SK-N-SH treated with all-trans-retinoic acid at 6 μM for 48 hours (cell line): ENCODE measurements around the gene NPFFR1.

Source experiments
- ATAC-seq: fragments of 200-7000 bp; cut with Tn5 transposase; 3 replicates; pipeline ENCODE4 v1.9.1; 2020; ENCODE audit warnings: mild to moderate bottlenecking, moderate library complexity
- ARNTL ChIP-seq: fragments of 450-650 bp; formaldehyde crosslinking; IDR thresholded peaks from 2 replicates; pipeline ENCODE4 v1.5.0; 2020; ENCODE audit warnings: low read depth, mild to moderate bottlenecking, moderate library complexity, borderline replicate concordance
- BACH2 ChIP-seq: fragments of 250-450 bp; sonication (Bioruptor Pico); IDR thresholded peaks from 2 replicates; pipeline ENCODE4 v1.9.0; 2021; ENCODE audit warnings: mild to moderate bottlenecking, borderline replicate concordance
- CREB5 ChIP-seq: fragments of 250-450 bp; sonication (Bioruptor Pico); IDR thresholded peaks from 2 replicates; pipeline ENCODE4 v1.5.1; 2020; ENCODE audit warnings: low read depth, mild to moderate bottlenecking, moderate library complexity
- CSDC2 ChIP-seq: fragments of 250-450 bp; sonication (Bioruptor Pico); IDR thresholded peaks from 2 replicates; pipeline ENCODE4 v1.5.0; 2020; ENCODE audit warnings: mild to moderate bottlenecking, moderate library complexity
- CSRNP3 ChIP-seq: fragments of 250-450 bp; sonication (Bioruptor Pico); IDR thresholded peaks from 2 replicates; pipeline ENCODE4 v1.5.1; 2021; ENCODE audit warnings: mild to moderate bottlenecking, moderate library complexity
- ESRRG ChIP-seq: fragments of 250-450 bp; sonication (Bioruptor Pico); IDR thresholded peaks from 2 replicates; pipeline ENCODE4 v1.6.1; 2021; ENCODE audit warnings: mild to moderate bottlenecking
- GLIS3 ChIP-seq: fragments of 250-450 bp; sonication (Bioruptor Pico); IDR thresholded peaks from 2 replicates; pipeline ENCODE4 v1.5.0; 2020; ENCODE audit warnings: mild to moderate bottlenecking, moderate library complexity
- ISL1 ChIP-seq: fragments of 250-450 bp; sonication (Bioruptor Pico); IDR thresholded peaks from 2 replicates; pipeline ENCODE4 v2.1.2; 2022; ENCODE audit warnings: mild to moderate bottlenecking, moderate library complexity
- OSR1 ChIP-seq: fragments of 250-450 bp; sonication (Bioruptor Pico); IDR thresholded peaks from 2 replicates; pipeline ENCODE4 v1.8.0; 2022; ENCODE audit warnings: moderate library complexity, mild to moderate bottlenecking, inconsistent platforms
- PPARA ChIP-seq: fragments of 250-450 bp; sonication (Bioruptor Pico); IDR thresholded peaks from 2 replicates; pipeline ENCODE4 v1.5.0; 2020; ENCODE audit warnings: mild to moderate bottlenecking, borderline replicate concordance
- RARB ChIP-seq: fragments of 250-450 bp; sonication (Bioruptor Pico); IDR thresholded peaks from 2 replicates; pipeline ENCODE4 v1.8.0; 2021; ENCODE audit warnings: mild to moderate bottlenecking, moderate library complexity
- SNAI2 ChIP-seq: fragments of 250-450 bp; sonication (Bioruptor Pico); IDR thresholded peaks from 2 replicates; pipeline ENCODE4 v1.5.0; 2020; ENCODE audit warnings: mild to moderate bottlenecking, moderate library complexity
- TOX ChIP-seq: fragments of 250-450 bp; sonication (Bioruptor Pico); IDR thresholded peaks from 2 replicates; pipeline ENCODE4 v1.8.0; 2021; ENCODE audit warnings: mild to moderate bottlenecking, moderate library complexity, borderline replicate concordance
- TSHZ2 ChIP-seq: fragments of 250-450 bp; sonication (Bioruptor Pico); IDR thresholded peaks from 2 replicates; pipeline ENCODE4 v1.5.0; 2020; ENCODE audit warnings: mild to moderate bottlenecking, moderate library complexity
- ZC3H10 ChIP-seq: fragments of 250-450 bp; sonication (Bioruptor Pico); IDR thresholded peaks from 2 replicates; pipeline ENCODE4 v1.5.1; 2021; ENCODE audit warnings: mild to moderate bottlenecking, moderate library complexity
- ZFP3 ChIP-seq: fragments of 250-450 bp; sonication (Bioruptor Pico); IDR thresholded peaks from 2 replicates; pipeline ENCODE4 v1.5.0; 2020; ENCODE audit warnings: mild to moderate bottlenecking, moderate library complexity
- ZFP30 ChIP-seq: fragments of 450-650 bp; formaldehyde crosslinking; IDR thresholded peaks from 2 replicates; pipeline ENCODE4 v1.5.0; 2022; ENCODE audit warnings: mild to moderate bottlenecking, moderate library complexity
- ZNF565 ChIP-seq: fragments of 450-650 bp; formaldehyde crosslinking; conservative IDR thresholded peaks from 2 replicates; pipeline ENCODE4 v1.5.0; 2020; ENCODE audit warnings: low read depth, mild to moderate bottlenecking, moderate library complexity
- ZNF8 ChIP-seq: fragments of 450-650 bp; formaldehyde crosslinking; IDR thresholded peaks from 2 replicates; pipeline ENCODE4 v1.5.0; 2020; ENCODE audit warnings: mild to moderate bottlenecking, moderate library complexity
- TF ChIP-seq, protein P1 (sequence below): fragments of 250-450 bp; sonication (Bioruptor Pico); IDR thresholded peaks from 2 replicates; pipeline ENCODE4 v1.8.0; 2021; ENCODE audit warnings: low read depth, mild to moderate bottlenecking, moderate library complexity, borderline replicate concordance

The NPFFR1 gene

GRCh38 chr10:70319183-70319582, 35.4 kb upstream of the NPFFR1 start:
- no peak for ATAC-seq
- no peak for TF ChIP-seq CREB5 (CRISPR knock-in tag)
- no peak for TF ChIP-seq OSR1

GRCh38 chr10:70317943-70318318, 34.1 kb upstream of the NPFFR1 start:
- ATAC-seq = no peak
- TF ChIP-seq BACH2 (CRISPR knock-in tag) (no peak), ZFP3 (CRISPR knock-in tag) (no peak), GLIS3 (no peak), ESRRG (CRISPR knock-in tag) (no peak), TSHZ2 (CRISPR knock-in tag) (no peak), OSR1 (no peak), ZNF8 (no peak), ARNTL (CRISPR knock-in tag) (no peak), SNAI2 (no peak), ZNF565 (CRISPR knock-in tag) (no peak), TOX (no peak)
- TF ChIP-seq, protein P1, sequence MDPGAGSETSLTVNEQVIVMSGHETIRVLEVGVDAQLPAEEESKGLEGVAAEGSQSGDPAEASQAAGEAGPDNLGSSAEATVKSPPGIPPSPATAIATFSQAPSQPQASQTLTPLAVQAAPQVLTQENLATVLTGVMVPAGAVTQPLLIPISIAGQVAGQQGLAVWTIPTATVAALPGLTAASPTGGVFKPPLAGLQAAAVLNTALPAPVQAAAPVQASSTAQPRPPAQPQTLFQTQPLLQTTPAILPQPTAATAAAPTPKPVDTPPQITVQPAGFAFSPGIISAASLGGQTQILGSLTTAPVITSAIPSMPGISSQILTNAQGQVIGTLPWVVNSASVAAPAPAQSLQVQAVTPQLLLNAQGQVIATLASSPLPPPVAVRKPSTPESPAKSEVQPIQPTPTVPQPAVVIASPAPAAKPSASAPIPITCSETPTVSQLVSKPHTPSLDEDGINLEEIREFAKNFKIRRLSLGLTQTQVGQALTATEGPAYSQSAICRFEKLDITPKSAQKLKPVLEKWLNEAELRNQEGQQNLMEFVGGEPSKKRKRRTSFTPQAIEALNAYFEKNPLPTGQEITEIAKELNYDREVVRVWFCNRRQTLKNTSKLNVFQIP = no peak
- TF ChIP-seq, all 23 proteins: peak for 0

GRCh38 chr10:70317272-70317942, 33.6 kb upstream of the NPFFR1 start:
- no peak for ATAC-seq

More at GRCh38 chr10:70317272-70317942, 33.6 kb upstream of the NPFFR1 start:
- TF ChIP-seq SNAI2 (no peak), OSR1 (no peak), ZFP3 (CRISPR knock-in tag) (no peak), PPARA (CRISPR knock-in tag) (no peak), CSDC2 (no peak), CSRNP3 (CRISPR knock-in tag) (no peak), TSHZ2 (CRISPR knock-in tag) (no peak), ZFP30 (CRISPR knock-in tag) (no peak), ISL1 (CRISPR knock-in tag) (no peak), CREB5 (CRISPR knock-in tag) (no peak), ARNTL (CRISPR knock-in tag) (no peak), GLIS3 (no peak), RARB (CRISPR knock-in tag) (no peak), BACH2 (CRISPR knock-in tag) (no peak), ZNF8 (no peak), ZC3H10 (CRISPR knock-in tag) (no peak)
- TF ChIP-seq, protein P1 = no peak
- TF ChIP-seq, all 23 proteins: peak for 0
